GM12878 (cell line): ENCODE data around the gene IL3RA. TPM values are rescaled to one million over a fixed set of nuclear protein-coding genes. Genes with fewer than 3 reads are reported as not detected.

Experiments
- BCL11A ChIP-seq: IDR thresholded peaks from 2 replicates; pipeline ENCODE4 v1.6.1; 2011; ENCODE audit warnings: low read depth, low read length
- CHD1 ChIP-seq: IDR thresholded peaks from 2 replicates; pipeline ENCODE4 v1.6.1; 2012; ENCODE audit warnings: low read depth, low read length, improper control_type of control experiment
- CREM ChIP-seq: IDR thresholded peaks from 2 replicates; pipeline ENCODE4 v1.6.1; 2014; ENCODE audit warnings: antibody characterized with exemption, low read depth
- FOXM1 ChIP-seq: IDR thresholded peaks from 2 replicates; pipeline ENCODE4 v1.6.1; 2012; ENCODE audit warnings: low read depth, mild to moderate bottlenecking, inconsistent platforms, low read length, moderate library complexity
- KAT2A ChIP-seq: conservative IDR thresholded peaks from 2 replicates; pipeline ENCODE4 v1.6.1; 2011; ENCODE audit warnings: low read depth, low read length; ENCODE audit not compliant: control insufficient read depth
- NR2C2 ChIP-seq: IDR thresholded peaks from 2 replicates; pipeline ENCODE4 v1.6.1; 2011; ENCODE audit warnings: borderline replicate concordance, low read depth; ENCODE audit not compliant: control insufficient read depth, insufficient read length
- NR2F1 ChIP-seq: fragments of 450-650 bp; conservative IDR thresholded peaks from 2 replicates; pipeline ENCODE4 v1.6.1; 2017; ENCODE audit warnings: mild to moderate bottlenecking
- RB1 ChIP-seq: fragments of 450-650 bp; formaldehyde crosslinking; IDR thresholded peaks from 2 replicates; pipeline ENCODE4 v1.6.1; 2017; ENCODE audit warnings: mild to moderate bottlenecking, borderline replicate concordance
- RBBP5 ChIP-seq: fragments of 200-600 bp; sonication (generic); conservative IDR thresholded peaks from 2 replicates; pipeline ENCODE4 v1.6.1; 2016
- STAT3 ChIP-seq: IDR thresholded peaks from 2 replicates; pipeline ENCODE4 v1.6.1; 2011; ENCODE audit warnings: low read depth, low read length, improper control_type of control experiment
- TARDBP ChIP-seq: IDR thresholded peaks from 2 replicates; pipeline ENCODE4 v1.6.1; 2016; ENCODE audit warnings: borderline replicate concordance
- TCF7 ChIP-seq: IDR thresholded peaks from 2 replicates; pipeline ENCODE4 v1.6.1; 2014; ENCODE audit warnings: antibody characterized with exemption, borderline replicate concordance
- polyA plus RNA-seq, 11 experiments: library from polyadenylated mRNA; depleted of rRNA in 4 of 11; unstranded in 6 of 11; stranded (reverse) in 5 of 11; fragments of >200 nt; fragmentation: Nextera tagmentation in 4 of 11; fragmentation: Illumina TruSeq in 1 of 11; extraction: Ambion mirVana in 4 of 11; extraction: Trizol in 1 of 11; gene quantifications; 1 replicate in 1 of 11; 2 replicates in 10 of 11; pipeline versions ENCODE4 v1.2.1 to v1.2.3, GENCODE V29; 2011 to 2016; ENCODE audit warnings: inconsistent platforms in 2 of 11, missing spikeins in 2 of 11, low read depth in 1 of 11
- total RNA-seq, 4 experiments: library from RNA; depleted of rRNA in 3 of 4; stranded (reverse); fragments of >200 nt in 3 of 4; fragmentation: Illumina TruSeq in 1 of 4; extraction: Trizol in 1 of 4; gene quantifications; 2 replicates each; pipeline versions ENCODE4 v1.2.1 to v1.2.3, GENCODE V29; 2013 to 2021
- TF ChIP-seq, protein P1 (sequence below): IDR thresholded peaks from 2 replicates; pipeline ENCODE4 v1.6.1; 2012; ENCODE audit warnings: low read depth, low read length, improper control_type of control experiment
- TF ChIP-seq, protein P2 (sequence below): fragments of 450-650 bp; formaldehyde crosslinking; IDR thresholded peaks from 2 replicates; pipeline ENCODE4 v1.4.0; 2022; ENCODE audit warnings: mild to moderate bottlenecking, moderate library complexity
- TF ChIP-seq, protein P3 (sequence below): IDR thresholded peaks from 2 replicates; pipeline ENCODE4 v1.6.1; 2012; ENCODE audit warnings: improper control_type of control experiment, low read depth, low read length; ENCODE audit not compliant: insufficient replicate concordance
- TF ChIP-seq, protein P4 (sequence below): fragments of 450-650 bp; IDR thresholded peaks from 2 replicates; pipeline ENCODE4 v1.6.1; 2016; ENCODE audit warnings: mild to moderate bottlenecking, moderate library complexity, borderline replicate concordance

Gene IL3RA
- total and polyA plus RNA-seq, 10 of the 15 experiments (the other 5 are each of a cell fraction or from before 2014, with no cell fraction given) = 2.1 to 31.1 (median 17.9) TPM

DNA sequence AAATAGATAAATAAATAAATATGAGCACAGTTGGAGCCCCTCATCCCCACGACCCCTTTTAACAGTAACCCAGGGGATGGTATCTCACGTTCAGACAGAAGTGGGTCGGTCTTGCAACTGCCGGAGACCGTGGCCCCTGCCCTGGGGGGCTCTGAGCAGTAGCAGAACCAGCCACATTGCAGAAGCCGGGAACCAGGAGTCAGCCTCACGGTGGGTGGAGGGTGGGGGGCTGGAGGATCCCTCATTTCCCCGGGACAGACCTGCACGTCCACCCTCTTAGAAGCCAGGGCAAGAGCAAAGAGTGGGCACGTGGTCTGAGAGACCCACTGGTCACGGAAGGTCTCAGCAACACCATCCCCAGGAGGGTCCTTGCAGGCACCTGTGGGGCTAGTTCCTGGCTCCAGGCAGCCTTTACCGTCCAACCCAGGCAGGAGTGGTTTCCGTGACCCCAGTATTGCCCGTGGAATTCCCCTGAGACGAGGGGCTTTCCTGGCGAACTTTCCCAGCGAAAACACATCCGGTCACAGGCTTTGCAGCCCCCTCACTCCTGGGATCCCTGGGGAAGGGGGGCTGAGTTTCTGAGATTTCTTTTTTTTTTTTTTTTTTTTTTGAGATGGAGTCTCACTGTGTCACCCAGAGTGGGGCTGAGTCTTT lies 8.8 kb upstream of the IL3RA start (continued):
- TF ChIP-seq RB1 (no peak), CHD1 (no peak), NR2F1 (peak; percentile 81), TARDBP (no peak), KAT2A (no peak), CREM (0 out of 2 replicates have a peak, but pooled peaks have one; percentile 23), TCF7 (no peak), BCL11A (peak; percentile 81), STAT3 (no peak), RBBP5 (no peak), FOXM1 (peak; percentile 89), NR2C2 (no peak)
- TF ChIP-seq, protein P1, sequence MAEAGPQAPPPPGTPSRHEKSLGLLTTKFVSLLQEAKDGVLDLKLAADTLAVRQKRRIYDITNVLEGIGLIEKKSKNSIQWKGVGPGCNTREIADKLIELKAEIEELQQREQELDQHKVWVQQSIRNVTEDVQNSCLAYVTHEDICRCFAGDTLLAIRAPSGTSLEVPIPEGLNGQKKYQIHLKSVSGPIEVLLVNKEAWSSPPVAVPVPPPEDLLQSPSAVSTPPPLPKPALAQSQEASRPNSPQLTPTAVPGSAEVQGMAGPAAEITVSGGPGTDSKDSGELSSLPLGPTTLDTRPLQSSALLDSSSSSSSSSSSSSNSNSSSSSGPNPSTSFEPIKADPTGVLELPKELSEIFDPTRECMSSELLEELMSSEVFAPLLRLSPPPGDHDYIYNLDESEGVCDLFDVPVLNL = no peak
- TF ChIP-seq, protein P2, sequence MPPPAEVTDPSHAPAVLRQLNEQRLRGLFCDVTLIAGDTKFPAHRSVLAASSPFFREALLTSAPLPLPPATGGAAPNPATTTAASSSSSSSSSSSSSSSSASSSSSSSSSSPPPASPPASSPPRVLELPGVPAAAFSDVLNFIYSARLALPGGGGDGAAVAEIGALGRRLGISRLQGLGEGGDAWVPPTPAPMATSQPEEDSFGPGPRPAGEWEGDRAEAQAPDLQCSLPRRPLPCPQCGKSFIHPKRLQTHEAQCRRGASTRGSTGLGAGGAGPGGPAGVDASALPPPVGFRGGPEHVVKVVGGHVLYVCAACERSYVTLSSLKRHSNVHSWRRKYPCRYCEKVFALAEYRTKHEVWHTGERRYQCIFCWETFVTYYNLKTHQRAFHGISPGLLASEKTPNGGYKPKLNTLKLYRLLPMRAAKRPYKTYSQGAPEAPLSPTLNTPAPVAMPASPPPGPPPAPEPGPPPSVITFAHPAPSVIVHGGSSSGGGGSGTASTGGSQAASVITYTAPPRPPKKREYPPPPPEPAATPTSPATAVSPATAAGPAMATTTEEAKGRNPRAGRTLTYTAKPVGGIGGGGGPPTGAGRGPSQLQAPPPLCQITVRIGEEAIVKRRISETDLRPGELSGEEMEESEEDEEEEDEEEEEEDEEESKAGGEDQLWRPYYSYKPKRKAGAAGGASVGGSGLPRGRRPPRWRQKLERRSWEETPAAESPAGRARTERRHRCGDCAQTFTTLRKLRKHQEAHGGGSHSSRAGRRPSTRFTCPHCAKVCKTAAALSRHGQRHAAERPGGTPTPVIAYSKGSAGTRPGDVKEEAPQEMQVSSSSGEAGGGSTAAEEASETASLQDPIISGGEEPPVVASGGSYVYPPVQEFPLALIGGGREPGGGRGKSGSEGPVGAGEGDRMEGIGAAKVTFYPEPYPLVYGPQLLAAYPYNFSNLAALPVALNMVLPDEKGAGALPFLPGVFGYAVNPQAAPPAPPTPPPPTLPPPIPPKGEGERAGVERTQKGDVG (CRISPR knock-in tag) = no peak
- TF ChIP-seq, protein P3, sequence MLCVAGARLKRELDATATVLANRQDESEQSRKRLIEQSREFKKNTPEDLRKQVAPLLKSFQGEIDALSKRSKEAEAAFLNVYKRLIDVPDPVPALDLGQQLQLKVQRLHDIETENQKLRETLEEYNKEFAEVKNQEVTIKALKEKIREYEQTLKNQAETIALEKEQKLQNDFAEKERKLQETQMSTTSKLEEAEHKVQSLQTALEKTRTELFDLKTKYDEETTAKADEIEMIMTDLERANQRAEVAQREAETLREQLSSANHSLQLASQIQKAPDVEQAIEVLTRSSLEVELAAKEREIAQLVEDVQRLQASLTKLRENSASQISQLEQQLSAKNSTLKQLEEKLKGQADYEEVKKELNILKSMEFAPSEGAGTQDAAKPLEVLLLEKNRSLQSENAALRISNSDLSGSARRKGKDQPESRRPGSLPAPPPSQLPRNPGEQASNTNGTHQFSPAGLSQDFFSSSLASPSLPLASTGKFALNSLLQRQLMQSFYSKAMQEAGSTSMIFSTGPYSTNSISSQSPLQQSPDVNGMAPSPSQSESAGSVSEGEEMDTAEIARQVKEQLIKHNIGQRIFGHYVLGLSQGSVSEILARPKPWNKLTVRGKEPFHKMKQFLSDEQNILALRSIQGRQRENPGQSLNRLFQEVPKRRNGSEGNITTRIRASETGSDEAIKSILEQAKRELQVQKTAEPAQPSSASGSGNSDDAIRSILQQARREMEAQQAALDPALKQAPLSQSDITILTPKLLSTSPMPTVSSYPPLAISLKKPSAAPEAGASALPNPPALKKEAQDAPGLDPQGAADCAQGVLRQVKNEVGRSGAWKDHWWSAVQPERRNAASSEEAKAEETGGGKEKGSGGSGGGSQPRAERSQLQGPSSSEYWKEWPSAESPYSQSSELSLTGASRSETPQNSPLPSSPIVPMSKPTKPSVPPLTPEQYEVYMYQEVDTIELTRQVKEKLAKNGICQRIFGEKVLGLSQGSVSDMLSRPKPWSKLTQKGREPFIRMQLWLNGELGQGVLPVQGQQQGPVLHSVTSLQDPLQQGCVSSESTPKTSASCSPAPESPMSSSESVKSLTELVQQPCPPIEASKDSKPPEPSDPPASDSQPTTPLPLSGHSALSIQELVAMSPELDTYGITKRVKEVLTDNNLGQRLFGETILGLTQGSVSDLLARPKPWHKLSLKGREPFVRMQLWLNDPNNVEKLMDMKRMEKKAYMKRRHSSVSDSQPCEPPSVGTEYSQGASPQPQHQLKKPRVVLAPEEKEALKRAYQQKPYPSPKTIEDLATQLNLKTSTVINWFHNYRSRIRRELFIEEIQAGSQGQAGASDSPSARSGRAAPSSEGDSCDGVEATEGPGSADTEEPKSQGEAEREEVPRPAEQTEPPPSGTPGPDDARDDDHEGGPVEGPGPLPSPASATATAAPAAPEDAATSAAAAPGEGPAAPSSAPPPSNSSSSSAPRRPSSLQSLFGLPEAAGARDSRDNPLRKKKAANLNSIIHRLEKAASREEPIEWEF = no peak
- TF ChIP-seq, protein P4, sequence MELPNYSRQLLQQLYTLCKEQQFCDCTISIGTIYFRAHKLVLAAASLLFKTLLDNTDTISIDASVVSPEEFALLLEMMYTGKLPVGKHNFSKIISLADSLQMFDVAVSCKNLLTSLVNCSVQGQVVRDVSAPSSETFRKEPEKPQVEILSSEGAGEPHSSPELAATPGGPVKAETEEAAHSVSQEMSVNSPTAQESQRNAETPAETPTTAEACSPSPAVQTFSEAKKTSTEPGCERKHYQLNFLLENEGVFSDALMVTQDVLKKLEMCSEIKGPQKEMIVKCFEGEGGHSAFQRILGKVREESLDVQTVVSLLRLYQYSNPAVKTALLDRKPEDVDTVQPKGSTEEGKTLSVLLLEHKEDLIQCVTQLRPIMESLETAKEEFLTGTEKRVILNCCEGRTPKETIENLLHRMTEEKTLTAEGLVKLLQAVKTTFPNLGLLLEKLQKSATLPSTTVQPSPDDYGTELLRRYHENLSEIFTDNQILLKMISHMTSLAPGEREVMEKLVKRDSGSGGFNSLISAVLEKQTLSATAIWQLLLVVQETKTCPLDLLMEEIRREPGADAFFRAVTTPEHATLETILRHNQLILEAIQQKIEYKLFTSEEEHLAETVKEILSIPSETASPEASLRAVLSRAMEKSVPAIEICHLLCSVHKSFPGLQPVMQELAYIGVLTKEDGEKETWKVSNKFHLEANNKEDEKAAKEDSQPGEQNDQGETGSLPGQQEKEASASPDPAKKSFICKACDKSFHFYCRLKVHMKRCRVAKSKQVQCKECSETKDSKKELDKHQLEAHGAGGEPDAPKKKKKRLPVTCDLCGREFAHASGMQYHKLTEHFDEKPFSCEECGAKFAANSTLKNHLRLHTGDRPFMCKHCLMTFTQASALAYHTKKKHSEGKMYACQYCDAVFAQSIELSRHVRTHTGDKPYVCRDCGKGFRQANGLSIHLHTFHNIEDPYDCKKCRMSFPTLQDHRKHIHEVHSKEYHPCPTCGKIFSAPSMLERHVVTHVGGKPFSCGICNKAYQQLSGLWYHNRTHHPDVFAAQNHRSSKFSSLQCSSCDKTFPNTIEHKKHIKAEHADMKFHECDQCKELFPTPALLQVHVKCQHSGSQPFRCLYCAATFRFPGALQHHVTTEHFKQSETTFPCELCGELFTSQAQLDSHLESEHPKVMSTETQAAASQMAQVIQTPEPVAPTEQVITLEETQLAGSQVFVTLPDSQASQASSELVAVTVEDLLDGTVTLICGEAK = no peak
